Endothelial cell of umbilical vein (primary cell): ENCODE data around the gene SOCS4. TPM values are rescaled to one million over a fixed set of nuclear protein-coding genes. Genes with fewer than 3 reads are reported as not detected.

Source experiments
- BruUV-seq: library from RNA; stranded (reverse); fragments of 400-500 nt; replicated peaks from 2 replicates; lab custom pipeline; 2021; lab: Mats Ljungman, UMichigan
- CTCF ChIA-PET: fragments of 300-600, 350-600 bp; sonication (Branson Sonifier 250); formaldehyde crosslinking; loops from one replicate; lab custom pipeline; 2021; ENCODE audit warnings: antibody characterized with exemption, inconsistent platforms; lab: Charles Lee
- POLR2A ChIA-PET: fragments of 300-600, 350-600 bp; sonication (Branson Sonifier 250); formaldehyde crosslinking; loops from one replicate; lab custom pipeline; 2021; ENCODE audit warnings: antibody characterized with exemption, inconsistent platforms; lab: Charles Lee
- DNase-seq: peaks from one replicate; pipeline ENCODE4 v3.0.0-alpha.2; 2011; ENCODE audit warnings: low read depth, low spot score
- FAIRE-seq: peaks from 2 replicates; lab custom pipeline; 2011; peaks lifted over from hg19 to GRCh38; lab: Jason Lieb, UNC
- H2AFZ ChIP-seq: 2 replicates; pipeline ENCODE4 v1.6.0; 2012; ENCODE audit warnings: low read depth, low read length, control low read depth, inconsistent platforms
- H3K27ac ChIP-seq: 2 replicates; pipeline ENCODE4 v1.5.1; 2011; ENCODE audit warnings: low read depth, mild to moderate bottlenecking, control low read depth, low read length, moderate library complexity; ENCODE audit not compliant: insufficient read depth
- H3K27me3 ChIP-seq, 2 experiments: 2 replicates each; pipeline versions ENCODE4 v1.6.0 to v1.6.1; 2011; ENCODE audit warnings: low read length in 2 of 2, mixed read lengths in 1 of 2; ENCODE audit not compliant: control insufficient read depth in 2 of 2, insufficient read depth in 2 of 2
- H3K36me3 ChIP-seq, 2 experiments: 2 replicates in 1 of 2; 3 replicates in 1 of 2; pipeline ENCODE4 v1.5.1; 2011; ENCODE audit warnings: low read length in 2 of 2, mild to moderate bottlenecking in 1 of 2, moderate library complexity in 1 of 2; ENCODE audit not compliant: control insufficient read depth in 2 of 2, insufficient read depth in 2 of 2; ENCODE audit errors: extremely low read depth in 1 of 2
- H3K4me1 ChIP-seq: 3 replicates; pipeline ENCODE4 v1.5.1; 2011; ENCODE audit warnings: mild to moderate bottlenecking, low read length; ENCODE audit not compliant: control insufficient read depth, insufficient read depth; ENCODE audit errors: extremely low read depth
- H3K4me2 ChIP-seq: 2 replicates; pipeline ENCODE4 v1.6.1; 2011; ENCODE audit warnings: low read length, control low read depth, mixed read lengths; ENCODE audit not compliant: insufficient read depth
- H3K4me3 ChIP-seq, 3 experiments: fragments of 200-600 bp in 1 of 3; sonication (generic), shearing (Covaris generic) in 1 of 3; replicated peaks in 1 of 3; 2 replicates each; pipeline ENCODE4 v1.5.1; 2011 to 2016; ENCODE audit warnings: control low read depth in 3 of 3, low read length in 3 of 3, mild to moderate bottlenecking in 2 of 3, inconsistent platforms in 1 of 3, low read depth in 1 of 3, moderate library complexity in 1 of 3; ENCODE audit not compliant: insufficient read depth in 1 of 3
- H3K79me2 ChIP-seq: 2 replicates; pipeline ENCODE4 v1.6.0; 2012; ENCODE audit warnings: low read length, inconsistent platforms; ENCODE audit not compliant: control insufficient read depth, insufficient read depth
- H3K9ac ChIP-seq: replicated peaks from 2 replicates; pipeline ENCODE3; 2011; ENCODE audit warnings: low read length, control low read depth; ENCODE audit not compliant: insufficient read depth; ENCODE audit errors: extremely low read depth
- H3K9me1 ChIP-seq: replicated peaks from 3 replicates; pipeline ENCODE4 v1.6.0; 2011; ENCODE audit warnings: mild to moderate bottlenecking, low read length; ENCODE audit not compliant: control insufficient read depth, insufficient read depth; ENCODE audit errors: extremely low read depth
- H3K9me3 ChIP-seq: replicated peaks from 2 replicates; pipeline ENCODE4 v1.5.1; 2012; ENCODE audit warnings: low read length, inconsistent platforms; ENCODE audit not compliant: control insufficient read depth, insufficient read depth
- H4K20me1 ChIP-seq: replicated peaks from 2 replicates; pipeline ENCODE3; 2011; ENCODE audit warnings: mild to moderate bottlenecking, low read length; ENCODE audit not compliant: control insufficient read depth, insufficient read depth; ENCODE audit errors: extremely low read depth
- CTCF ChIP-seq, 2 donors: IDR thresholded peaks; 1 replicate in 1 of 2; 2 replicates in 1 of 2; pipeline ENCODE4 v1.5.1; 2011; ENCODE audit warnings: low read length in 2 of 2, mild to moderate bottlenecking in 2 of 2, moderate library complexity in 2 of 2, control low read depth in 1 of 2, inconsistent platforms in 1 of 2, low read depth in 1 of 2; ENCODE audit not compliant: insufficient read depth in 1 of 2; ENCODE audit errors: extremely low read depth in 1 of 2
- EZH2 ChIP-seq: IDR thresholded peaks from 2 replicates; pipeline ENCODE4 v1.6.1; 2012; ENCODE audit warnings: borderline replicate concordance, low read depth, mild to moderate bottlenecking, moderate library complexity, low read length, inconsistent platforms; ENCODE audit not compliant: severe bottlenecking
- FOS ChIP-seq: IDR thresholded peaks from 2 replicates; pipeline ENCODE4 v1.6.1; 2011; ENCODE audit warnings: mild to moderate bottlenecking, low read length, moderate library complexity, borderline replicate concordance; ENCODE audit not compliant: insufficient read depth
- GATA2 ChIP-seq: IDR thresholded peaks from 2 replicates; pipeline ENCODE4 v1.7.0; 2011; ENCODE audit warnings: low read depth, mild to moderate bottlenecking, moderate library complexity, mixed read lengths, low read length; ENCODE audit not compliant: insufficient read length, insufficient read depth
- JUN ChIP-seq: IDR thresholded peaks from 2 replicates; pipeline ENCODE4 v1.6.1; 2011; ENCODE audit warnings: borderline replicate concordance, low read depth; ENCODE audit not compliant: insufficient read length, insufficient read depth
- MAX ChIP-seq: IDR thresholded peaks from 2 replicates; pipeline ENCODE4 v1.6.1; 2011; ENCODE audit not compliant: insufficient read depth, insufficient read length
- MYC ChIP-seq: IDR thresholded peaks from one replicate; pipeline ENCODE4 v1.6.1; 2011; ENCODE audit warnings: mild to moderate bottlenecking, low read depth, low read length
- POLR2A ChIP-seq: IDR thresholded peaks from 2 replicates; pipeline ENCODE4 v1.6.1; 2012; ENCODE audit warnings: low read depth, mild to moderate bottlenecking, control low read depth, low read length
- POLR2AphosphoS5 ChIP-seq: IDR thresholded peaks from 2 replicates; pipeline ENCODE4 v1.6.1; 2012; ENCODE audit warnings: low read depth, mild to moderate bottlenecking, control low read depth, low read length, moderate library complexity; ENCODE audit not compliant: insufficient read depth
- dilution Hi-C: fragments of 300-500 bp; cut with MboI; formaldehyde crosslinking; loops from one replicate; pipeline ENCODE4 v1.15.0; 2019; ENCODE audit warnings: low sequenced_read_pairs; ENCODE audit not compliant: extremely low pct_ligation_motif_present
- intact Hi-C: fragments of 100-400 bp; cut with micrococcal nuclease; formaldehyde crosslinking; loops from one replicate; pipeline ENCODE4 v1.10.0; 2022
- polyA plus RNA-seq, 4 experiments: library from polyadenylated mRNA; depleted of rRNA in 3 of 4; stranded (reverse) in 3 of 4; unstranded in 1 of 4; fragments of >200 nt; gene quantifications; 2 replicates each; pipeline versions ENCODE4 v1.2.1 to v1.2.3, GENCODE V29; 2011 to 2012; ENCODE audit warnings: missing spikeins in 1 of 4
- total RNA-seq: library from RNA; stranded (reverse); gene quantifications from 2 replicates; pipeline ENCODE4 v1.2.3, GENCODE V29; 2021

Gene SOCS4
- total and polyA plus RNA-seq, 2 donors (not counting 3 experiments of a cell fraction or from before 2014, with no cell fraction given), result 6.4 to 26.7 TPM

GRCh38 chr14:55054098-55054497 is 27.1 kb downstream of the SOCS4 start:
- Histone ChIP-seq H3K4me3 (no peak overlapping the region), H3K36me3 (peaks cover 0 to 7% of the 10 kb centered on the region in 2 experiments)
- dilution Hi-C loops, result no loop called here

More at GRCh38 chr14:55054098-55054497, 27.1 kb downstream of the SOCS4 start:
- peaks cover 8% of the 10 kb centered on the region for H4K20me1 ChIP-seq
- intact Hi-C loops, result no loop called here
- no peaks in the 10 kb centered on the region for H3K27me3 ChIP-seq
- BruUV-seq, result no TSS peak
- POLR2A ChIA-PET, result no interaction called here
- CTCF ChIA-PET, result no interaction called here
- no peak overlapping the region for H2AFZ ChIP-seq
- FAIRE-seq (no peak), DNase-seq (no peak)
- no peak overlapping the region for H3K9ac ChIP-seq
- H3K27ac ChIP-seq, result no peak overlapping the region
- H3K4me1 ChIP-seq, result peaks cover 17% of the 10 kb centered on the region
- peaks cover 72% of the 10 kb centered on the region for H3K79me2 ChIP-seq
- no peak overlapping the region for H3K4me2 ChIP-seq
- no peak for TF ChIP-seq FOS
- TF ChIP-seq MAX, result no peak
- no peak for TF ChIP-seq GATA2
- no peak for TF ChIP-seq POLR2AphosphoS5
- no peak for TF ChIP-seq CTCF (IDR thresholded peaks at IDR 0.05; ENCODE audit: extremely low read depth in 1 of 2, insufficient read depth in 1 of 2, low read depth in 1 of 2, low read length in 2 of 2)
- TF ChIP-seq MYC, result no peak
- no peak for TF ChIP-seq EZH2
- TF ChIP-seq JUN, result no peak
- no peak for TF ChIP-seq POLR2A
- H3K9me1 ChIP-seq, result no peaks in the 10 kb centered on the region
- H3K9me3 ChIP-seq, result no peaks in the 10 kb centered on the region
